Neural cell (in vitro differentiated cells): ENCODE measurements around the gene EPHA8. TPM values are rescaled to one million over a fixed set of nuclear protein-coding genes. Genes with fewer than 3 reads are reported as not detected.

Experiments
- H2AFZ ChIP-seq: fragments of 200-600, 300-800 bp; sonication (generic), shearing (Covaris generic); 2 replicates; pipeline ENCODE4 v1.6.0; 2014; ENCODE audit warnings: low read depth, mild to moderate bottlenecking, antibody characterized with exemption, low read length, moderate library complexity
- H3F3A ChIP-seq: fragments of 200-600 bp; shearing (Covaris generic); 2 replicates; pipeline ENCODE4 v1.6.1; 2016; ENCODE audit warnings: mild to moderate bottlenecking, moderate library complexity, mixed read lengths, antibody characterized with exemption, low read length; ENCODE audit not compliant: insufficient read depth, poor library complexity, severe bottlenecking
- H3K27ac ChIP-seq: fragments of 200-600, 300-800 bp; sonication (generic), shearing (Covaris generic); 2 replicates; pipeline ENCODE4 v1.5.1; 2014; ENCODE audit warnings: mild to moderate bottlenecking, low read length, moderate library complexity
- H3K27me3 ChIP-seq: fragments of 300-800, 200-600 bp; sonication (generic), shearing (Covaris generic); 2 replicates; pipeline ENCODE4 v1.6.0; 2014; ENCODE audit warnings: mild to moderate bottlenecking, low read depth, low read length, moderate library complexity; ENCODE audit not compliant: insufficient read depth
- H3K36me3 ChIP-seq: fragments of 300-800, 200-600 bp; sonication (generic), shearing (Covaris generic); 2 replicates; pipeline ENCODE4 v1.5.1; 2014; ENCODE audit warnings: mild to moderate bottlenecking, antibody characterized with exemption, low read length, moderate library complexity; ENCODE audit not compliant: insufficient read depth
- H3K4me2 ChIP-seq: fragments of 300-800, 200-600 bp; sonication (generic), shearing (Covaris generic); 2 replicates; pipeline ENCODE4 v1.6.0; 2014; ENCODE audit warnings: mild to moderate bottlenecking, low read length
- H3K4me3 ChIP-seq: fragments of 300-800, 200-600 bp; sonication (generic), shearing (Covaris generic); 2 replicates; pipeline ENCODE4 v1.5.1; 2014; ENCODE audit warnings: mild to moderate bottlenecking, low read length, moderate library complexity
- H3K79me2 ChIP-seq: fragments of 200-600 bp; shearing (Covaris generic); replicated peaks from 2 replicates; pipeline ENCODE4 v1.6.0; 2014; ENCODE audit warnings: mild to moderate bottlenecking, low read length, moderate library complexity; ENCODE audit not compliant: insufficient read depth
- H3K9ac ChIP-seq: fragments of 300-800, 200-600 bp; sonication (generic), shearing (Covaris generic); 2 replicates; pipeline ENCODE4 v1.6.1; 2016; ENCODE audit warnings: mild to moderate bottlenecking, low read length, mixed read lengths
- H3K9me2 ChIP-seq: fragments of 200-600 bp; shearing (Covaris generic); 2 replicates; pipeline ENCODE4 v1.6.1; 2016; ENCODE audit warnings: mild to moderate bottlenecking, low read length, mixed read lengths; ENCODE audit not compliant: insufficient read depth
- H3K9me3 ChIP-seq: fragments of 200-600, 300-800 bp; sonication (generic), shearing (Covaris generic); 2 replicates; pipeline ENCODE4 v1.6.1; 2016; ENCODE audit warnings: mild to moderate bottlenecking, mixed run types, low read length, moderate library complexity, mixed read lengths
- H4K20me1 ChIP-seq: fragments of 200-600 bp; shearing (Covaris generic); 2 replicates; pipeline ENCODE4 v1.6.1; 2016; ENCODE audit warnings: mild to moderate bottlenecking, mixed run types; ENCODE audit not compliant: insufficient read depth
- CTCF ChIP-seq: fragments of 450-650 bp; IDR thresholded peaks from 2 replicates; pipeline ENCODE4 v1.5.1; 2014; ENCODE audit warnings: antibody characterized with exemption, mild to moderate bottlenecking, moderate library complexity; ENCODE audit not compliant: poor library complexity, severe bottlenecking
- EP300 ChIP-seq: fragments of 450-650 bp; conservative IDR thresholded peaks from 2 replicates; pipeline ENCODE4 v1.6.1; 2014; ENCODE audit warnings: antibody characterized with exemption, mild to moderate bottlenecking, moderate library complexity; ENCODE audit not compliant: poor library complexity, severe bottlenecking
- EZH2 ChIP-seq: fragments of 200-600, 300-800 bp; shearing (Covaris generic), sonication (generic); IDR thresholded peaks from 2 replicates; pipeline ENCODE4 v1.6.1; 2014; ENCODE audit warnings: antibody characterized with exemption, low read length, borderline replicate concordance, mild to moderate bottlenecking; ENCODE audit not compliant: insufficient read depth, poor library complexity, severe bottlenecking
- MXI1 ChIP-seq: fragments of 450-650 bp; conservative IDR thresholded peaks from 2 replicates; pipeline ENCODE4 v1.6.1; 2014; ENCODE audit warnings: antibody characterized with exemption, mild to moderate bottlenecking; ENCODE audit not compliant: poor library complexity, severe bottlenecking
- POLR2AphosphoS5 ChIP-seq: IDR thresholded peaks from 2 replicates; pipeline ENCODE4 v1.6.1; 2012
- RAD21 ChIP-seq: fragments of 450-650 bp; conservative IDR thresholded peaks from 2 replicates; pipeline ENCODE4 v1.6.1; 2014; ENCODE audit warnings: antibody characterized with exemption, mild to moderate bottlenecking, moderate library complexity
- SMC3 ChIP-seq: fragments of 450-650 bp; conservative IDR thresholded peaks from 2 replicates; pipeline ENCODE4 v1.6.1; 2014; ENCODE audit warnings: antibody characterized with exemption, mild to moderate bottlenecking, moderate library complexity; ENCODE audit not compliant: poor library complexity
- TAF1 ChIP-seq: IDR thresholded peaks from 2 replicates; pipeline ENCODE4 v1.6.1; 2012; ENCODE audit warnings: low read depth
- polyA plus RNA-seq: library from polyadenylated mRNA; depleted of rRNA; stranded (reverse); fragments of >200 nt; gene quantifications from 2 replicates; pipeline ENCODE4 v1.2.3, GENCODE V29; 2014
- TF ChIP-seq, protein P1 (sequence below): IDR thresholded peaks from 2 replicates; pipeline ENCODE4 v1.6.1; 2012; ENCODE audit warnings: borderline replicate concordance

Gene EPHA8
- polyA plus RNA-seq, 1 donor from 2014 or later = 4.7 TPM

- no peak for TF ChIP-seq SMC3
- TF ChIP-seq RAD21 = no peak
- TF ChIP-seq, protein P1, sequence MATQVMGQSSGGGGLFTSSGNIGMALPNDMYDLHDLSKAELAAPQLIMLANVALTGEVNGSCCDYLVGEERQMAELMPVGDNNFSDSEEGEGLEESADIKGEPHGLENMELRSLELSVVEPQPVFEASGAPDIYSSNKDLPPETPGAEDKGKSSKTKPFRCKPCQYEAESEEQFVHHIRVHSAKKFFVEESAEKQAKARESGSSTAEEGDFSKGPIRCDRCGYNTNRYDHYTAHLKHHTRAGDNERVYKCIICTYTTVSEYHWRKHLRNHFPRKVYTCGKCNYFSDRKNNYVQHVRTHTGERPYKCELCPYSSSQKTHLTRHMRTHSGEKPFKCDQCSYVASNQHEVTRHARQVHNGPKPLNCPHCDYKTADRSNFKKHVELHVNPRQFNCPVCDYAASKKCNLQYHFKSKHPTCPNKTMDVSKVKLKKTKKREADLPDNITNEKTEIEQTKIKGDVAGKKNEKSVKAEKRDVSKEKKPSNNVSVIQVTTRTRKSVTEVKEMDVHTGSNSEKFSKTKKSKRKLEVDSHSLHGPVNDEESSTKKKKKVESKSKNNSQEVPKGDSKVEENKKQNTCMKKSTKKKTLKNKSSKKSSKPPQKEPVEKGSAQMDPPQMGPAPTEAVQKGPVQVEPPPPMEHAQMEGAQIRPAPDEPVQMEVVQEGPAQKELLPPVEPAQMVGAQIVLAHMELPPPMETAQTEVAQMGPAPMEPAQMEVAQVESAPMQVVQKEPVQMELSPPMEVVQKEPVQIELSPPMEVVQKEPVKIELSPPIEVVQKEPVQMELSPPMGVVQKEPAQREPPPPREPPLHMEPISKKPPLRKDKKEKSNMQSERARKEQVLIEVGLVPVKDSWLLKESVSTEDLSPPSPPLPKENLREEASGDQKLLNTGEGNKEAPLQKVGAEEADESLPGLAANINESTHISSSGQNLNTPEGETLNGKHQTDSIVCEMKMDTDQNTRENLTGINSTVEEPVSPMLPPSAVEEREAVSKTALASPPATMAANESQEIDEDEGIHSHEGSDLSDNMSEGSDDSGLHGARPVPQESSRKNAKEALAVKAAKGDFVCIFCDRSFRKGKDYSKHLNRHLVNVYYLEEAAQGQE = no peak
- no peak for TF ChIP-seq TAF1
- TF ChIP-seq CTCF = no peak
- no peak for TF ChIP-seq EP300
- TF ChIP-seq POLR2AphosphoS5 = no peak
- TF ChIP-seq EZH2 = no peak
- no peak for TF ChIP-seq MXI1
- no peak overlapping the region for H3K4me2 ChIP-seq
- no peak overlapping the region for H3K9ac ChIP-seq
- H3K9me3 ChIP-seq = no peaks in the 10 kb centered on the region
- H4K20me1 ChIP-seq = no peaks in the 10 kb centered on the region
- H3K36me3 ChIP-seq = no peaks in the 10 kb centered on the region
- H3K79me2 ChIP-seq = no peaks in the 10 kb centered on the region
- no peaks in the 10 kb centered on the region for H3F3A ChIP-seq
- H3K27me3 ChIP-seq = no peaks in the 10 kb centered on the region
- no peak overlapping the region for H3K27ac ChIP-seq
- no peaks in the 10 kb centered on the region for H3K9me2 ChIP-seq
- no peak overlapping the region for H3K4me3 ChIP-seq
- H2AFZ ChIP-seq = no peak overlapping the region
These were observed 27.9 kb upstream of the EPHA8 start for GRCh38 chr1:22535399-22535798.

DNA sequence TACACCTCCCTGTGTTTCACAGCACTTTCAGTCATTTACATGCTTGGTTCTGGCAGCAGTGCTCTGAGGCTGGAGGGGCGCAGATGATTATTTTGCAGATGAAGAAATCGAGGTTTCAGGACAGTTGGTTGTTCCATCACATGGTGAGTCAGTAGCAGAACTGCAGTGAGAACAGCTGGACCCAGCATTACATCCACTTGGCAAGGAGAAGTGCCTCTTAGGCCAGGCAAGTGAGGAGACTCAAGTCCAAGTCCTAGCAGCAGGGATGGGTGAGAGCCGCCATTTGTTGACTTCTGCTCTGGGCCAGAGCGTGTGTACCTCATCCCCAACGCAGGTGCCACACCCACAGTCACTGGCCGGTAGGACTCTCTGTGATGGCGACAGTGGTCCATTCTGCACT is 26.8 kb upstream of the EPHA8 start:
- Histone ChIP-seq H3K9me3 (no peaks in the 10 kb centered on the region), H4K20me1 (no peaks in the 10 kb centered on the region), H3K27ac (no peak overlapping the region), H3K79me2 (no peaks in the 10 kb centered on the region), H3K4me2 (no peak overlapping the region), H3K36me3 (no peaks in the 10 kb centered on the region), H3K9ac (no peak overlapping the region), H3F3A (no peaks in the 10 kb centered on the region), H2AFZ (no peak overlapping the region), H3K9me2 (no peaks in the 10 kb centered on the region), H3K27me3 (no peaks in the 10 kb centered on the region), H3K4me3 (no peak overlapping the region)
- TF ChIP-seq, protein P1 = no peak
- no peak for TF ChIP-seq POLR2AphosphoS5
- TF ChIP-seq SMC3 = no peak
- no peak for TF ChIP-seq RAD21
- no peak for TF ChIP-seq EP300
